GM18519 (cell line): ENCODE measurements around the gene CEP170B.
"Not testable (repeated sequence)": the region's sequence is repeated elsewhere in the genome, so short reads cannot be mapped to it uniquely, and the experiment has no call there.

Source experiments
- ATAC-seq: cut with Tn5 transposase; IDR thresholded peaks from one replicate; pipeline ENCODE4 v1.9.1; 2021; ENCODE audit warnings: mild to moderate bottlenecking, moderate library complexity; ENCODE audit not compliant: unreplicated experiment, low FRiP score

CEP170B gene

GRCh38 chr14:104940526-104941150 is 75.6 kb downstream of the CEP170B start:
- no peak for ATAC-seq

DNA sequence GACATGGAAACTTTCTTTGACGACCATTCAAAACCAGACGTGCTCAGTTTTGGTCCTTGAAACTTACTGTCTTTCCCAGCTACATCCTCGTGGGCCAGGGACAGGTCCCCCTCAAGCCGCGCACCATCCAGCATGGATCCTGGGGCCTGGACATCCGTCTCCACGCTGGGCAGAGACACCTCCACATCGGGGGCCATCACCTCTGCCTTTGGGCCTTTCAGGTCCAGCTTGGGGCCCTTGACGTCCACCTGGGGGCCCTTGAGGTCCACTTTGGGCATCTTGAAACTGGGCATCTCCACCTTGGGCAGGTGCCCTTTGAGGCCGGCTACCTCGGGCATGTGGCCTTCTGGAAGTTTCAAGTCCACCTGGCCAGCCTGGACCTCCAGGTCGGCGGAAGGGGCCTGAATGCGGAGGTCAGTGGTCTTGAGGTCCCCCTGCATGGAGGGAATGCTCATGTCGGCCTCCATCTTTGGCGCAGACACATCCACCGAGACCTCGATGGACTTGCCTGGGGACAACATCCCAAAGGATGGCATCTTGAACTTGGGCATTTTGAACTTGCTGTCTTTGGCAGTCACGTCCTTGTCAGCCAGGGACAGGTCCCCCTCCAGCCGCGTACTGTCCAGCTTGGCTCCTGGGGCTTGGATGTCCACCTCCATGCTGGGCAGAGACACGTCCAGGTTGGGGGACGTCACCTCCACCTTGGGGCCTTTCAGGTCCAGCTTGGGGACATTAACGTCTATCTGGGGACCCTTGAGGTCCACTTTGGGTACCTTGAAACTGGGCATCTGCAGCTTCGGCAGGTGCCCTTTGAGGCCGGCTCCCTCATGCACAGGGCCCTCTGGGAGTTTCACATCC is 76.7 kb downstream of the CEP170B start:
- no peak for ATAC-seq

DNA sequence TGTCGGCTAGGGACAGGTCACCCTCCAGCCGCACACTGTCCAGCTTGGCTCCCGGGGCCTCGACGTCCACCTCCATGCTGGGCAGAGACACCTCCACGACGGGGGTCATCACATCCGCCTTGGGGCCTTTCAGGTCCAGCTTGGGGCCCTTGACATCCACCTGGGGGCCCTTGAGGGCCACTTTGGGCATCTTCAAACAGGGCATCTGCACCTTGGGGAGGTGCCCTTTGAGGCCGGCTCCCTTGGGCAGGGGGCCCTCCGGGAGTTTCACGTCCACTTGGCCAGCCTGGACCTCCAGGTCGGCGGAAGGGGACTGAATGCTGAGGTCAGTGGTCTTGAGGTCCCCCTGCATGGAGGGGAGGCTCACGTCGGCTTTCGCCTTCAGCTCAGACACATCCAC is 77.5 kb downstream of the CEP170B start:
- no peak for ATAC-seq

DNA sequence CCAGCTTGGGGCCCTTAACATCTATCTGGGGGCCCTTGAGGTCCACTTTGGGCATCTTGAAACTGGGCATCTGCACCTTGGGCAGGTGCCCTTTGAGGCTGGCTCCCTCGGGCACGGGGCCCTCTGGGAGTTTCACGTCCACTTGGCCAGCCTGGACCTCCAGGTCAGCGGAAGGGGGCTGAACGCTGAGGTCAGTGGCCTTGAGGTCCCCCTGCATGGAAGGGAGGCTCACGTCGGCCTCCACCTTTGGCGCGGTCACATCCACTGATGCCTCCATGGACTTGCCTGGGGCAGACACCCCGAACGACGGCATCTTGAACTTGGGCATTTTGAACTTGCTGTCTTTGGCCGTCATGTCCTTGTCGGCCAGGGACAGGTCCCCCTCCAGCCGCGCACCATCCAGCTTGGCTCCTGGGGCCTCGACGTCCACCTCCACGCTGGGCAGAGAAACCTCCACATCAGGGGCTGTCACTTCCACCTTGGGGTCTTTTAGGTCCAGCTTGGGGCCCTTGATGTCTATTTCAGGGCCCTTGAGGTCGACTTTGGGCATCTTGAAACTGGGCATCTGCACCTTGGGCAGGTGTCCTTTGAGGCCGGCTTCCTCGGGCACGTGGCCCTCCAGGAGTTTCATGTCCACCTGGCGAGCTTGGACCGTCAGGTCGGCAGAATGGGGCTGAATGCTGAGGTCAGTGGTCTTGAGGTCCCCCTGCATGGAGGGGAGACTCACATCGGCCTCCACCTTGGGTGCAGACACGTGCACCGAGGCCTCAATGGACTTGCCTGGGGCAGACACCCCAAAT is 78.3 kb downstream of the CEP170B start:
- ATAC-seq: not testable (repeated sequence)

GRCh38 chr14:104944016-104944308 is 78.9 kb downstream of the CEP170B start:
- ATAC-seq: not testable (repeated sequence)

- ATAC-seq: not testable (repeated sequence)
Measured at GRCh38 chr14:104944436-104945205, 79.6 kb downstream of the CEP170B start.

DNA sequence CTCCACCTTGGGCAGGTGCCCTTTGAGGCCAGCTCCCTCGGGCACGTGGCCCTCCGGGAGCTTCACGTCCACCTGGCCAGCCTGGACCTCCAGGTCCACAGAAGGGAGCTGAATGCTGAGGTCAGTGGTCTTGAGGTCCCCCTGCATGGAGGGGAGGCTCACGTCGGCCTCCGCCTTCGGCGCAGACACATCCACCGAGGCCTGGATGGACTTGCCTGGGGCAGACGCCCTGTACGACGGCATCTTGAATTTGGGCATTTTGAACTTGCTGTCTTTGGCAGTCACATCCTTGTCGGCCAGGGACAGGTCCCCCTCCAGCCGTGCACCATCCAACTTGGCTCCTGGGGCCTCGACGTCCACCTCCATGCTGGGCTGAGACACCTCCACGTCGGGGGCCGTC is 80.2 kb downstream of the CEP170B start:
- ATAC-seq: not testable (repeated sequence)
